Kidney (tissue), 14 donors: ENCODE measurements around the gene RPL26. TPM values are rescaled to one million over a fixed set of nuclear protein-coding genes. Genes with fewer than 3 reads are reported as not detected.
A peak's percentile ranks its signal among the peaks of the same experiment; 100 is the strongest.

Experiments
- DNase-seq, 5 donors: peaks; one replicate each; pipeline ENCODE4 v3.0.0-alpha.2; 2013 to 2020
- FAIRE-seq: peaks from 2 replicates; lab custom pipeline; 2012; peaks lifted over from hg19 to GRCh38; lab: Jason Lieb, UNC
- H3K27ac ChIP-seq, 2 donors: one replicate each; pipeline ENCODE4 v1.7.0; 2013; ENCODE audit warnings: low read depth in 2 of 2, low read length in 2 of 2, inconsistent platforms in 1 of 2
- H3K27me3 ChIP-seq: one replicate; pipeline ENCODE4 v1.7.1; 2013; ENCODE audit warnings: low read length, inconsistent platforms; ENCODE audit not compliant: control insufficient read depth, insufficient read depth
- H3K36me3 ChIP-seq, 3 donors: one replicate each; pipeline versions ENCODE4 v1.7.0 to v1.7.1; 2013; ENCODE audit warnings: low read length in 3 of 3, control low read depth in 1 of 3, inconsistent platforms in 1 of 3; ENCODE audit not compliant: insufficient read depth in 3 of 3, control insufficient read depth in 2 of 3
- H3K4me1 ChIP-seq, 3 donors: one replicate each; pipeline versions ENCODE4 v1.7.0 to v1.7.1; 2013; ENCODE audit warnings: low read length in 3 of 3, inconsistent platforms in 1 of 3, low read depth in 1 of 3; ENCODE audit not compliant: control insufficient read depth in 2 of 3, insufficient read depth in 2 of 3
- H3K4me3 ChIP-seq, 3 donors: one replicate each; pipeline versions ENCODE4 v1.7.0 to v1.8.1; 2013; ENCODE audit warnings: low read length in 3 of 3, control low read depth in 1 of 3, inconsistent platforms in 1 of 3
- H3K9ac ChIP-seq, 3 donors: one replicate each; pipeline versions ENCODE4 v1.7.0 to v1.7.1; 2013; ENCODE audit warnings: low read length in 3 of 3, control low read depth in 1 of 3, inconsistent platforms in 1 of 3
- H3K9me3 ChIP-seq, 3 donors: one replicate each; pipeline versions ENCODE4 v1.7.0 to v1.7.1; 2013; ENCODE audit warnings: low read length in 3 of 3, control low read depth in 1 of 3, inconsistent platforms in 1 of 3; ENCODE audit not compliant: control insufficient read depth in 2 of 3, insufficient read depth in 1 of 3
- intact Hi-C: fragments of 100-400 bp; cut with DNase I; formaldehyde crosslinking; loops from one replicate; pipeline ENCODE4 v1.11.1; 2022
- polyA plus RNA-seq: library from polyadenylated mRNA; stranded (reverse); fragments of 350-450 nt; fragmentation: Illumina TruSeq; extraction: RNeasy Lipid Tissue Mini Kit (QIAGEN cat#74804); gene quantifications from one replicate; pipeline ENCODE4 v1.2.3, GENCODE V29; 2014; ENCODE audit warnings: low read depth, low replicate concordance; ENCODE audit not compliant: insufficient read depth
- total RNA-seq: library from RNA; stranded (reverse); fragmentation: NEBNext Ultra II Directional; extraction: Animal tissue kit (Norgen Biotek cat#: 25700); gene quantifications from one replicate; pipeline ENCODE4 v1.2.1, GENCODE V29; 2021
- TF ChIP-seq, protein P1 (sequence below): IDR thresholded peaks from 3 replicates; pipeline ENCODE4 v1.5.1; 2012; ENCODE audit warnings: mild to moderate bottlenecking, moderate library complexity, borderline replicate concordance; ENCODE audit not compliant: insufficient read depth; ENCODE audit errors: extremely low read depth
- donor health status: control.
- donor health status: control.
- donor health status: control.
- donor health status: control.
- donor health status: control.
- donor health status: DM: yes; HTN: yes; CAD: no.
- donor health status: Normal renal cell carcinoma (clear cell type).

The RPL26 gene
- total and polyA plus RNA-seq, 2 donors from 2014 or later = 1,267 to 2,696 TPM

DNA sequence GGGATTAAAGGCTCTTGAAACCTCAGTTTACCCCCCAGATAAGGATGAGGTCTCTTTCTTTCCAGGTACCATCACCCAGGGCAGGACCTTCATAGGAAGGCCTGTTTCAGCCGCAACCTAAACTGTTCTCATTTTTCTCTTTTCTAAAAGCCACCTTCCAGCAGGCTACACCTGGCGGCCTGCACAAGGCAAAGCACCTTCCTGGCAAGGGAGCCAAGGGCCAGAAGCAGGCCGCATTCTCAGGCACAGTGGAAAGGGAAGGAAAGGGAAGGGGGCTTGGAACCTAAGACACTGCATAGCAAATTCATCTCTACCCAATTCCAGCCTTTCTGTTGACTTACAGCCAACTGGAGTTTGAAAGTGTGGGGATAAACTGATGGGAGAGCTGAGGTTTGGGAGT is 43.8 kb upstream of the RPL26 start:
- FAIRE-seq (no peak), DNase-seq (no peak)
- H3K36me3 ChIP-seq = no peaks in the 10 kb centered on the region
- H3K9me3 ChIP-seq = no peaks in the 10 kb centered on the region
- H3K4me1 ChIP-seq = no peaks in the 10 kb centered on the region
- H3K9ac ChIP-seq = no peak overlapping the region
- TF ChIP-seq, protein P1, sequence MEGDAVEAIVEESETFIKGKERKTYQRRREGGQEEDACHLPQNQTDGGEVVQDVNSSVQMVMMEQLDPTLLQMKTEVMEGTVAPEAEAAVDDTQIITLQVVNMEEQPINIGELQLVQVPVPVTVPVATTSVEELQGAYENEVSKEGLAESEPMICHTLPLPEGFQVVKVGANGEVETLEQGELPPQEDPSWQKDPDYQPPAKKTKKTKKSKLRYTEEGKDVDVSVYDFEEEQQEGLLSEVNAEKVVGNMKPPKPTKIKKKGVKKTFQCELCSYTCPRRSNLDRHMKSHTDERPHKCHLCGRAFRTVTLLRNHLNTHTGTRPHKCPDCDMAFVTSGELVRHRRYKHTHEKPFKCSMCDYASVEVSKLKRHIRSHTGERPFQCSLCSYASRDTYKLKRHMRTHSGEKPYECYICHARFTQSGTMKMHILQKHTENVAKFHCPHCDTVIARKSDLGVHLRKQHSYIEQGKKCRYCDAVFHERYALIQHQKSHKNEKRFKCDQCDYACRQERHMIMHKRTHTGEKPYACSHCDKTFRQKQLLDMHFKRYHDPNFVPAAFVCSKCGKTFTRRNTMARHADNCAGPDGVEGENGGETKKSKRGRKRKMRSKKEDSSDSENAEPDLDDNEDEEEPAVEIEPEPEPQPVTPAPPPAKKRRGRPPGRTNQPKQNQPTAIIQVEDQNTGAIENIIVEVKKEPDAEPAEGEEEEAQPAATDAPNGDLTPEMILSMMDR = no peak
- intact Hi-C loops = no loop called here
- no peak overlapping the region for H3K27ac ChIP-seq
- no peaks in the 10 kb centered on the region for H3K27me3 ChIP-seq
- H3K4me3 ChIP-seq = no peak overlapping the region

DNA sequence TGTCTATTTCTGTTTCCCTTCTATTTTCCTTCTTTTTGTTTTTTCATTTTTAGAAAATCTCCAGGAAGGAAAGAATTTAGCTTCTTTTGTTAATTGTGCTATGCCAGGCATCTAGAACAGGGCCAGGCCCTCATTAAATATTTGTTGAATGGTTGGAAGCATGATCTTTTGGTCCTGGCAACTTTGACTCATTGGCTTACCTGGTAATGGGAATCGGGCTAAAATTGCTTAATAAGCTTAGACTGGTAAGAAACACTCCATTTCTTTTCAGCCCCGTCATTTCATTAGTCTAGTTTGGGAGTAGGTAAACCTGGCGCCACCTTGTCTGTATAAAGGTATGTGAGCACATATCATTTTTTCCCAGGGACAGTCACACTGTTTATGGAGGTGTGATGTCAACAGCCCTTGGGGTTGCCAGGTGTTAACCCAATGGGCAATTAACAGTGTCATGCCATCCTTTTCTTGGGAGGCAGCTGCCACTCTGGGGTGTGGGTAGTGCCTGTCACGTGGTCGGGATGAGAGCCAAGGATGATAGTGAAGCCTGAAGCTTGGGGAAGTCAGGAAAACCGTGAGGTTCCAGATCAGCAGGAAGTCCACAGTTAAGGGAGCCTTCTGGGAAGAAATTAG is 43.2 kb upstream of the RPL26 start:
- TF ChIP-seq, protein P1 = no peak
- Histone ChIP-seq H3K4me3 (no peak overlapping the region), H3K9me3 (no peaks in the 10 kb centered on the region), H3K4me1 (no peaks in the 10 kb centered on the region), H3K9ac (no peak overlapping the region), H3K27ac (no peak overlapping the region), H3K36me3 (no peaks in the 10 kb centered on the region), H3K27me3 (no peaks in the 10 kb centered on the region)
- DNase-seq (no peak), FAIRE-seq (no peak)
- intact Hi-C loops = no loop called here

DNA sequence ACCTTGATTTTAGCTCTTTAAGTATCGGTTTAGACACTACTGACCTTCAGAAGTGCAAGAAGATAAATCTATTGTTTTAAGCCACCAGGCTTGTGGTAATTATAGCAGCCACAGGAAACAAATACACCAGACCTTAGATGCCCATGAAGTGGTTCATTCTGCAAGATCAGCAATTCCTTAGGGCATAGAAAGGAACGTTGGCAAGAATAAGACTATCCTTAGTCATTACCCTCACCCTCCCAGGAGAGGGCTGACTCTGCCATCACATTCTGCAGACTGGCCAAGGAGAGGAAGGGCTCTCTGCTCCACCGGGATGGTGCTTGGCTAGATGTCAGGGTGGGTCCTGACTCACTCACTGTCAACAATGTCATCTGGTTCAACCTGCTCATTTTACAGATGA is 38.6 kb upstream of the RPL26 start:
- Histone ChIP-seq H3K36me3 (no peaks in the 10 kb centered on the region), H3K27ac (peak overlapping the region in 1 of 2 donors; percentile 29), H3K4me1 (peaks cover 0 to 8% (median 6%) of the 10 kb centered on the region in 3 donors), H3K27me3 (no peaks in the 10 kb centered on the region), H3K4me3 (no peak overlapping the region), H3K9me3 (no peaks in the 10 kb centered on the region), H3K9ac (no peak overlapping the region)
- DNase-seq (no peak), FAIRE-seq (no peak)
- intact Hi-C loops = no loop called here
- TF ChIP-seq, protein P1 = no peak
